Stimulated activated CD4-positive, alpha-beta T cell treated with anti-CD3 and anti-CD28 coated beads, Interleukin-2, amount 100 ng/mL, for 24 hours (primary cell): ENCODE measurements around the gene BPIFB6.

Source experiments
- DNase-seq, 2 donors: peaks; one replicate each; pipeline ENCODE4 v3.0.0-alpha.2; 2020

The BPIFB6 gene

DNA sequence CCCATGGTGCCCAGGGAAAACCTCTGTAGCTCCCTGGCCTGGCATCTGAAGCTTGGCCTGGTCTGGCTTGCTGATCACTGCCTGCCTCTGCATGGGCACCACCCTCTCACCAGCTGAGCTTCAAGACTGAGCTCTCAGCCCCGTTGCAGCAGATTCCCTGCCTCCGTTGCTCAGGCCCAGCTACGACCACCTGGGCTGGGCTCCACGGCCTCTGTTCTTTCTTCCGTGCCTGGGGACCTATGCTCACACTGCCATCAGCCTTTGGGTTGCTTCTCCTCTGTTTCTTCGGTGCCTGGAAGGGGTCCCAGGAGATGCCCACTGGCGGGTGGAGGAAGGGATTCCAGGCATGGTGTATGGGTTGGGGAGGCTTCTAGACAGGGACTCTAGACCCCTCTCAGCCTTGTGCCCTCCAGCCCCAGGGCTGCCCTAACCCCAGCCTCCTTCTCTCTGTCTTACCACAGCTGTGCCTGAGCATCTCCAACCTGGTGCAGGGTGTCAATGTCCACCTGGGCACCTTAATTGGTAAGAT lies 14.8 kb upstream of the BPIFB6 start:
- DNase-seq = no peak

GRCh38 chr20:33017542-33017941 lies 13.9 kb upstream of the BPIFB6 start:
- no peak for DNase-seq

DNA sequence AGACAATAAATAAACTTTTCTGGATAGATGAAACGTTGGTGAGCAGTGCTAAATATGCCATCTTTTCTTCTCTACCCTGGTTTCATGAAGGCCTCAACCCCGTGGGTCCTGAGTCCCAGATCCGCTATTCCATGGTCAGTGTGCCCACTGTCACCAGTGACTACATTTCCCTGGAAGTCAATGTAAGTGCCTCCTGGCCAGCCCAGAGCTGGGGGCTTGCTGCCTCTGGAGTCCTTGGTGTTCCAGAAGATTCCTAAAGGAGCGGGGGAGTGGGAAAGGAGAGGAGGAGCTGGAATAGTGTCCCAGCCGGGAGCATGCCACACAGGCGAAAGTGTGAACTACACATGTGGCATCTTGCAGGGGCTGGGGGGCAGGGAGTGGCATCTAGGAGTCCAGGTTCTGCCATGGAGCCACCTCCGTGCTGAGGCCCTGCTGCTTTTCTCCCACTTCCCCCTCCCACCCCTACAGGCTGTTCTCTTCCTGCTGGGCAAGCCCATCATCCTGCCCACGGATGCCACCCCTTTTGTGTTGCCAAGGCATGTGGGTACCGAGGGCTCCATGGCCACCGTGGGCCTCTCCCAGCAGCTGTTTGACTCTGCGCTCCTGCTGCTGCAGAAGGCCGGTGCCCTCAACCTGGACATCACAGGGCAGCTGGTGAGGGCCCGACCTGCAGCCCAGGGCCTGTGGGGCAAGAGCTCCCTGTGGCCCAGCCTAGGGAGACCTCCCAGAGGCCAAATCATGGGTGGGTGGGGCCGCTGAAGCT lies 13.1 kb upstream of the BPIFB6 start:
- no peak for DNase-seq

DNA sequence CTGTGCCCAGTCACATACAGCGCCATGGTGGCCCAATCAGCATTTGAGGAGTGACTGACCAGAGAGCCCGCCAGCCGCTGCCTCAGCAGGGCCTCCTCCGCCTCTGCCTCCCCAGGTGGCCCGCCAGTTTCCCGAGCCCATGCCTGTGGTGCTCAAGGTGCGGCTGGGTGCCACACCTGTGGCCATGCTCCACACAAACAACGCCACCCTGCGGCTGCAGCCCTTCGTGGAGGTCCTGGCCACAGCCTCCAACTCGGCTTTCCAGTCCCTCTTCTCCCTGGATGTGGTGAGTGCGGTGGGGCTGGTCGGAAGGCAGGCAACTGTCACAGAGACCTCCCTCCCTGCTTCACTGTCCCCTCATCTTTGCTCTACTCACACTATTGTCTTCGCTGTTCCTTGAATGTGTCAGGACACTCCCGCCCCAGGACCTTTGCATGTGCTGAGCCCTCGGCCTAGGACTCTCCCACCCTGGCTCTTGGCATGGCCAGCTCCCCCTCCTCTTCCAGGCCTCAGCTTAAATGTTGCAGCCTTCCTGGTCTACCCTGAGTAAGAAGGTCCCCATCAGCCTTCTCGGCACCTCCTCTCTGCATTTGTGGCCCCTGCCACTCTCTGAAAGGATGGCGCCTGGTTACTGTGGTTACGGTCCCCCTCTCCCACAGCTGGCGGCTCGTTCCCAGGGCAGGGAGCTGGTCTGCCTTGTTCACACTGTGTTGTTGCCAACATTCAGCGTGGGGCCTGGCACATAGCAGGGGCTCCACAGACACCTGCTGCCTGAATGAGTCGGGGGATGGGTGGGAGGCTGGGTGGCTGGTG lies 11.8 kb upstream of the BPIFB6 start:
- DNase-seq = no peak

DNA sequence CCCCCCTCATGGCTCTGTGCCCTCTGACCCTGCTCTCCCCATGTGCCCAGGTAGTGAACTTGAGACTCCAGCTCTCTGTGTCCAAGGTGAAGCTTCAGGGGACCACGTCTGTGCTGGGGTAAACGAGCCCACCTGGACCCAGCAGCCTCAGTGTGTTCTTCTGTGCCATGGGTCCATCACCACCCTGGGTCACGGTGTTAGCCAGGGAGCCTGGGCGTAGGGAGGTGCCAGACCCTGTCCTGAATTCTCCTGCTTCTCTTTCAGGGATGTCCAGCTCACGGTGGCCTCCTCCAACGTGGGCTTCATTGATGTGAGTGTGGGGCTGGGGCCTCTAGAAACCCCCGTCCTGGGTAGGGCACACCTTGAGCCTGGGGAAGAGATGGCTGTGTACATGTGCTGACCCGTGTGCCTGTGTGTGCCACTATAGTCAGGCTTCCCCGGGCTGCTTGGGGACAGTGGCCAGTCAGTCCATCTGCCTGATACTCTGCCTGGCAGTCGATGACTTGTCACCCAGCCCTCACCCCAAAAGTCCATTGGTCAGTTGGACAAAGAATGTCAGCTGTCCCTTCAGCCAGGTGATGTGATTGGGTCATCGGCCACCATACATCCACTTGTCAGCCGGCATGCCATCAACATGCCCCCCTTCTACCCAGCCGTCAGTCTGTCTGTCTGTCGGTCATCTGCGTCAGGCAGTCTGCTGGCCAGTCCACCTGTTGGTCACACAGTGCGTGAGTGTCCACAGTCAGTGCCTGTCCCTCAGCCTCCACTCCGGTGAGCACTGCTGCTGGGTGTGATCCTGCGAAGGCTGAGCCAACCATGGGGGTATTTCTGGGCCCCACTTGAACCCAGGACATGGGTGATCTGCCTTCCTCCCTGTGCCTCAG lies 10.9 kb upstream of the BPIFB6 start:
- no peak for DNase-seq

DNA sequence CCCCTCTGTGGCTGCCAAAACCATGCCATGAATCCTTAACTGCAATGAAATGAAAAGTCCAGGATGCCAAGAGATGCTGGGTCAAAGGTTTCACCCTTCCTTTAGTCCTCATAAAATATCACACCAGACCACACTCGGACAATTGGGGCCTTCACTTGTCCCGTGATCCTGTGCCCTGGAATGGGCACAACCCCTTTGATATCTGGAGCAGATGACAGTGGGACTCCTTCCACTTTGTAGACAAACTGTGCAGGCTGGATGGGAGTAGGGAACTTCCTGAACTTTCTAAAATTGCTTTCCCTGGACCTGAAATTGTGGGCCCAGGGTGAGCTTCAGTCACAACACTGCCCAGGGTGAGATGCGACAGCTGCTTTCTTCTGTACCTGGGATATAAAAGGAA lies 9.6 kb upstream of the BPIFB6 start:
- no peak for DNase-seq

- DNase-seq = no peak
These were observed 9.2 kb upstream of the BPIFB6 start for GRCh38 chr20:33022289-33022688.

GRCh38 chr20:33022694-33023438 lies 8.6 kb upstream of the BPIFB6 start:
- DNase-seq = no peak

DNA sequence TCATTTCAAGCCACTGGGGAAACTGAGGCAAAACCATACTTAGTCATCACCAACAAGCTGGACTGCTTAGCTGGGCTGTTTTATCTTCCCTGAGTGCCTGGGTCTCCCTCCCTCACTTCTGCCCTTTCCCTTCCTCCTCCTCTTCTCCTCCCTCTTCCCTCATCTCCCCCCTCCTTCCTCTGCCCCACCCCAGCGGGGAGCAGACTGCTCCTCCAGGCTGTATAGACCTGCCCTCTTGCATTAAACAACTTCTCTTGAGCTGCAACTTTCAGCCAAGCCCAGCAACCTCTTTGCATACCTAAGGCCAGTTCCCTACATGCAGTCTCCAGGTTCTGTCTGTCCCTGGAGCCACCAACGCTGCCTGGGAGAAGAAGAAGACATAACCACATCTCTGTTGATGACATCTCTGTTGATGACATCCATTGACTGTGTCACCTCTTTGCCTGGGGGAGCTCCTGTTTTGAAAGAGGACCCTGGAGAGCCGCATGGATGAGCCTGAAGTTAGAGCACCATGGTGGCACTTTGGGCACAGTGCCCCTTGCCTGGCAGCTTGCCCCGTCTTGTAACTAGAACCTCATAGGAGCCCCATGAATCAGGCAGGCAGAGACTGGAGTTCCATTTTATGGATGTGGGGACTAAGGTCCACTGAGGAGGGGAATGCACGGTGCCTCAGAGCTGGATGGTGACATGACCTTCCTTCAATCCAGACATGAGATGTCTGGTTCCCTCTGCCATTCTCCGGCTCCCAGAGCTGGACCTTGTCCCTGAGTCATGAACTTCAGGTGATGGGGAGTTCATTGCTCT lies 7.8 kb upstream of the BPIFB6 start:
- DNase-seq = no peak

DNA sequence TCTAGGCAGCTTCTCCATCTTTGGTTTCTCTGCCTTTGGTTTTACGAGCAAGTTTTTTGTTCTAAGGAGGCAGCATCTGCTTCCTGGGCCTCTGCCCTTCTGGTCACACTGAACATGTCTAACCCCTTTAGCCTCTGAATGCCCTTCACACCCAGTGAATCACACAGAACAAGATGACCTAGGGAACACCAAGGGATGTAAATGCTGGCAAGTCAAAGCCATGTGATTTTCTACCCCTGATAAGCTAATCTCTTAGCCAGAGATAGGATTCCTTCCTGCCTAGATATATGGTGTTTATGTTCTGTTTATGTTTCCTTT lies 7.2 kb upstream of the BPIFB6 start:
- no peak for DNase-seq

- DNase-seq = no peak
These were observed 6.7 kb upstream of the BPIFB6 start for GRCh38 chr20:33024609-33025317.

GRCh38 chr20:33025318-33025876 lies 6.1 kb upstream of the BPIFB6 start:
- no peak for DNase-seq

GRCh38 chr20:33026072-33026778 lies 5.2 kb upstream of the BPIFB6 start:
- no peak for DNase-seq

DNA sequence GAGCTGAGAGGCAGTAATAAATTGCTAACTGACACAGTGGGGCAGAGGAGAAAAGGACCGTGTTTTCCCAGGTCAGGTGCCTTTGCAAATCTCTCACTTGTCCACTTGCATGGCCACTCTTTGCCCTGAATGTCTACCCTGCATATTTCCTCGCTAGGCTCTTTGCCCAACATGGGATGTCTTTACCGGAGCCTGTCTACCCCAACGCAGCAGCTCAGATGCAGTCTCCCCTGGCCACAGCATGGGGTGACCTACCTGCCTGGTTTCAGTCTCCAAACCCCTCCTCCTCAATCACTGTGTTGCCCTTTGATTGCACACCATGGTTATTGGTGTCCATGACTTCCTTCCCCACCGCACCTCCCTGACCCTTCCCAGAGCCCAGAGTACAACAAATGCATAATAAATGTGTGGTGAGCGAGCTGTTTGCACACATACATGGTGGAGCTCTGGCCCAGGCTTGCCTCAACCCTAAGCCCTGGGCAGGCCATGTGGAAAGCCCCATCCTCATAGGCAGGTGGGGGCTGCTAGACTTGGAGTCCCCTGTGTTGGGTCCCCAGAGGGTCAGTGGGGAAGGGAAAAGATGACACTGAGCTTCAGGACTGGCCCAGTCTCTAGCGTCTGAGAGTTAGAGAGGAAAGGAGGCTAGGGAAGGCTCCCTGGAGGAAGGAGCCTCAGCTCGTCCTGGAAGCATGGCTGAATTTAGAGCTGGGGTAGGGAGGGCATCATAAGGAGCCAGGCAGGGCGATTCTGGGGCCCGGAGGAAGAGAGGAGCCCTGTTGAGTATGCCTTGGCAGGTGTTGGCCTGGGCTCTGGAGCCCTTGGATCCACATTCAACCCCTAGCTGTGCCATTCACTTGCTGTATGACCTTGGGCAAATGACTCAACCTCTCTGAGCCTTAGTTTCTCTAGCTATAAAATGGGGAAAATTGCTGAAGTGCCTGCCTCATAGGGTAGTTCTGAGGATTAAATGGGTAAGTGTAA lies 4.4 kb upstream of the BPIFB6 start:
- no peak for DNase-seq

- DNase-seq = no peak
These were observed 3.4 kb upstream of the BPIFB6 start for GRCh38 chr20:33027769-33028751.

DNA sequence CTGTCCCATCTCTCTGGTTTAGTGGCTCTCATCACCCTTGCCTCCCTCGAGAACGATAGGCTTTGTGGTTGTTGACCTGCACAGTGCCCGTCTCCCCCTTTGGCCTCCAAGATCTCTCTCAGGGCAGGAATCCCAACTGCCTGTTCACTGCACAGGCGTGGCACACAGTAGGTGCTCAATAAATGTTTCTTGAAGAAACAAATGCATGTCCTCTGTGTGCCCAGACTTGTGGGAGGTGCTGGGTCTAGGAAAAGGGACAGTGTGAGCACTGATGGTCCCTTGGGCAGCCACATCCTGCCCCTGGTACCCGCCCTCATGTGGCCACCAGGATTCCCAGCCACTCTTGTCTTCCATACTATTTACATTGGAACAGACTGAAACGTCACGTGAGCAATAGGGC lies 2.6 kb upstream of the BPIFB6 start:
- DNase-seq = no peak

DNA sequence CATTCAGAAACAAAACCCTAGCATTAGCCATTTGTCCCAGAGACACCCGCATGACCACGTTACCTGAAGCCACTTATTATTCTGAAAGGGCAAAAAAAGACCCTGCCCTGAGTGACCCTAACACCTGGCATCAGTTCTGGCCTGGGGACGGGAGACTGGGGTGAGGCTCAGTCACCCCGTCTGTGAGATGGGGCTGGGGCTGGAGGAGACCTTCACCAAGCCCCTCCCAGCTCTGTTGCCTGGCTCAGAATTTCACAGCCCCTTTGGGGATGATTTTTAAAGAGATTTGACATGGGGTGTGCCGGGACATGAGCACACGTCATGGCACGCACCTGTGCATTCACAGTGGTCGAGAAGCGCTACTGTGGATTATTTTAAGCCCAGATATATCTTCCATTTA lies 1.4 kb upstream of the BPIFB6 start:
- no peak for DNase-seq
